Measurements from ENCODE around the gene TICRR.
A peak's percentile ranks its signal among the peaks of the same experiment; 100 is the strongest.
"Not testable (repeated sequence)": the region's sequence is repeated elsewhere in the genome, so short reads cannot be mapped to it uniquely, and the experiment has no call there.

TICRR gene

DNA sequence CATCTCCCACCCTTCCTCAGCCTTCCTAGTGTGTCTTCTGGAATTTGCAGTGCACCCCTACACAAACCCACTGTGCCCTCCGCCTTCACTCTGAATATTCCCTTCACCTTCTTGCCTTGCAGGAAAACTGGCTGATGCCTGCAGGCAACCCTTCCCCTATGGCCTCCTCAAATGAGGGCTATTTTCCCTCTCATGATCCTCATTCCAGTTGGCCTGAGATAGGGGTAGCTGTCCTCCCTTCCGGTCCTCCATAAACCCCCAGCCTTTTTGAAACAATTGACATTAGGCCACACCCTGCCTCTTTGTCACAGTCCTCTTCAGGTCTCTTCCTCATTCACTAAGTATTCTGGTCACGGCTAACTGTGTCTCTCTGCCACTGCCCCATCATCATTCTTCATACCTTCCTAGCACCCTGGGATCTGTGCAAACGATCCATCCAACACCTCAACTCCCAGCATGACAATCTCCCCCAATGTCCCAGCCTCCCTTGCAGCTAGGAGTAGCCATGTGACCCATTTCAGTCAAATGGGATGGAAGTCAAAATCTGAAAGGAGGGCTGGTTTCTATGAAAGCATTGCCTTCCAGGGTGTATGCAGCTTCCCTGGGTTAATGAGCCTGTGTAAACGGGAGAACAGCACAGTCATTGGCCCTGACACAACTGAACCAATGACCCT is 8.5 kb upstream of the TICRR start:
- no peak for DNase-seq

DNA sequence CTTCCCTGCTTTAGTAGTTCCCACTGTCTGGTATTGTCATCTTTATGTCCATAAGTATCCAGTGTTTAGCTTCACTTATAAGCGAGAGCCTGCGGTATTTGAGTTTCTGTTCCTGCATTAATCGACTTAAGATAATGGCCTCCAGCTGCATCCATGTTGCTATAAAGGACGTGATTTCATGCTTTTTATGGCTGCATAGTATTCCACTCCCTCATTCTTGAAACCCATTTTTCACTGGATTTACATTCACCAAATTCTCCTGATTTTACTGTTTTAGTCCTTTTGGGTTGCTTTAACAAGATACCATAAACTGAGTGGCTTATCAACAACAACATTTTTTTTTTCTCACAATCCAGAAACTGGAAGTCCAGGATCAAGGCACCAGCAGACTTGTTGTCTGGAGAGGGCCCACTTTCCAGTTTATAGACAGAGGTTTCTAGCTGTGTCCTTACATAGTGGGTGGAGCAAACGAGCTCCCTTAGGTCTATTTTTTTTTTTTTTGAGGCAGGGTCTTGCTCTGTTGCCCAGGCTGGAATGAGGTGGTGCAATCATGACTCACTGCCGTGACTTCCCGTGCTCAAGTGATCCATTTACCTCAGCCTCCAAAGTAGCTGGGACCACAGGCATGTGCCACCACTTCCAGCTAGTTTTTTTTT is 6.1 kb upstream of the TICRR start:
- no peak for DNase-seq

DNA sequence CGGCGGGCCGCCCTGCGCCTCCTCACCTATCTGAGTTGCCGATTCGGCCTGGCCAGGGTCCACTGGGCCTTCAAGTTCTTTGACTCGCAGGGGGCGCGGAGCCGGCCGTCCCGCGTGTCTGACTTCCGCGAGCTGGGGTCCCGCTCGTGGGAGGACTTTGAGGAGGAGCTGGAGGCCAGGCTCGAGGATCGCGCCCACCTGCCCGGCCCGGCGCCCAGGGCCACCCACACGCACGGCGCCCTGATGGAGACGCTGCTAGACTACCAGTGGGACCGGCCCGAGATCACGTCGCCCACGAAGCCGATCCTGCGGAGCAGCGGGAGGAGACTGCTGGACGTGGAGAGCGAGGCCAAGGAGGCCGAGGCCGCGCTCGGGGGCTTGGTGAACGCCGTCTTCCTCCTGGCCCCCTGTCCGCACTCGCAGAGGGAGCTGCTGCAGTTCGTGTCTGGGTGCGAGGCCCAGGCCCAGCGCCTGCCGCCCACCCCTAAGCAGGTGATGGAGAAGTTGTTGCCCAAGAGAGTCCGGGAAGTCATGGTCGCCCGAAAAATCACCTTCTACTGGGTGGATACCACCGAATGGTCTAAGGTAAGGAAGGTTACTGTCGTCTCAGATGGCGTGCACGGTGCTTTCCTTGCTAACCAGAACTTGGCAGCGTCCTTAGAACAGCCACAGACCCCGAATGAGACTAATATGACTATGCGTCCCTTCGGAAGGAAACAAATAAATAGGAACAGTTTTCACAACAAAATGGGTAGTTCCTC is 567 bp downstream of the TICRR start:
- peak; percentile 69 for DNase-seq

DNA sequence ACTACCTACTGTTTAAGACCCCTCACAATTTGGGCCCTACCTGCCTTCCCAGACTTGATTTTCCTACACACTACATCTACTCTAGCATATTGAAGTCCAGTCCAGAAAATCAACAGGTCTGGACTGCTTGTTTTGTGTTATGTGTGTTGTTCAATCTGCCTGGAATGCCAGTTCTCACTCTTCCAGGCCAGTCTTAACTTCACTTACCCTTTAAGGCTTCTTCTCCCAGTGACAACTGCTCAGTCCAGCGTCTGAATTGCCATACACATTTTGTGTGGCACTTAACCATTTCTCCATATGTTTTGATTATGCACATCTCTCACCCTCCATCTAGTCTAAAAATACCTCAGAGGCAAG is 1.1 kb downstream of the TICRR start:
- no peak for DNase-seq

DNA sequence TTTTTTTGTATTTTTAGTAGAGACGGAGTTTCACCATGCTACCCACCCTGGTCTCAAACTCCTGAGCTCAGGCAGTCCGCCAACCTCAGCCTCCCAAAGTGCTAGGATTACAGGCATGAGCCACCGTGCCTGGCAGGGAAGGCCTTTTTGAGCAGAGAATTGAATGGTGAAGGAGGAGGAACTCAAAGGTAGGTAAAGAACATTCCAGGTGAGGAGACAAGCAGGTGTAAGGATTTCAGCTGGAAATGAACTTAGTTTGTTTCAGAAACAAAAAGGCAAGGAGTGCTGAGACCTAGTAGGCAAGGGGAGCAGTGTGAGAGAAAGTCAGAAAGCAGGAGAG is 2.5 kb downstream of the TICRR start:
- DNase-seq = no peak

DNA sequence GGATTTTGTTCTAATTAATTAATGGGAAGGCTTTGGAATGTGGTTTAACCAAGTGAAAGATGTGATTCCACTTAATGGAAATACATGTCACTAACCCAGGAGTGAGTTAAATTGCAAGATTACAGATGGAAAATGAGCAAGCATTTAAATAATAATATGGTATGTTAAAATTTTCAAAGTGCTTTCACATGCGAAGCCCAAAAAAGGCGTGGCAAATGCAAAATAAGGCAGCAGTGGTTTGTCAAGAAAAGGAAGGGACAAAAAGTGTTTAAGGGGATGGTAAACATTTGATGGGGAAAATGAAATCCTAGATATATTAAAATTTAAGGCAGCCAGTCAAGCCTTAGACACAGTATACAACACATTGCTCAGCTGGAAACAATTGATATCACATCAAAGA is 2.9 kb downstream of the TICRR start:
- no peak for DNase-seq

DNA sequence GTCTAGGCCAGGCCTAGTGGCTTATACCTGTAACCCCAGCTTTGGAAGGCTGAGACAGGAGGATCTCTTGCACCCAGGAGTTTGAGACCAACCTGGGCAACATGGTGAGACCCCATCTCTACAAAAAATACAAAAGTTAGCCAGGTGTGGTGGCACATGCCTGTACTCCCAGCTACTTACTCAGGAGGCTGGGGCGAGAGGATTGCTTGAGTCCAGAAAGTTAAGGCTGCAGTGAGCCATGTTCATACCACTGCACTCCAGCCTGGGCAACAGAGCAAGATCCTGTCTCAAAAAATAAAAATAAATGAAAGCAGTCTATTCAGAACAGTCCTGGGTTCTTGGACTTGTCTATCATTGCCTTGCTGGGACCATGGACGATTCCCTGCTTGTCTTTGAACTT is 5.5 kb downstream of the TICRR start:
- DNase-seq = not testable (repeated sequence)

DNA sequence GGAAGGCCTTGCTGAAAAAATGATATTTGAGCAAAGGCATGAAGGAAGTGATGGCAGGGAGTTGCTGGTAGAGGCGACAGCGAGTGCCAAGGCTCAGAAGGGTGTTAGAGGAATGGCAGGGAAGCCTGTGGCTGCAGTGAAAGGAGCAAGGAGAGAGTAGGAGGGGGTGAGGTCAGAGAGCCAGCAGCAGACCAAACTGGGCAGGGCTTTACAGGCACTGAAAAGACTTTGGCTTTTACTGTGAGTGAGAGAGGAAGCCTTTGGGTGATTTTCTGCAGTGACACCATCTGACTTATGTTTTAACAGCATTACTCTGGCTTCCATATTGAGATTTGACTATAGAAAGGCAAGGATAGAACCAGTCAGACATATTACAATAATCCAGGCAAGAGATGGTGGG is 11.4 kb downstream of the TICRR start:
- DNase-seq = no peak

- DNase-seq = no peak
These were observed 12.7 kb downstream of the TICRR start for GRCh38 chr15:89587955-89588354.

- DNase-seq = no peak
These were observed 16.6 kb downstream of the TICRR start for GRCh38 chr15:89591834-89592233.

- DNase-seq = no peak
These were observed 17.7 kb downstream of the TICRR start for GRCh38 chr15:89593018-89593417.

- no peak for DNase-seq
These were observed 23.8 kb downstream of the TICRR start for GRCh38 chr15:89599021-89599420.

- no peak for DNase-seq
These were observed 36.0 kb downstream of the TICRR start for GRCh38 chr15:89611317-89611716.

DNA sequence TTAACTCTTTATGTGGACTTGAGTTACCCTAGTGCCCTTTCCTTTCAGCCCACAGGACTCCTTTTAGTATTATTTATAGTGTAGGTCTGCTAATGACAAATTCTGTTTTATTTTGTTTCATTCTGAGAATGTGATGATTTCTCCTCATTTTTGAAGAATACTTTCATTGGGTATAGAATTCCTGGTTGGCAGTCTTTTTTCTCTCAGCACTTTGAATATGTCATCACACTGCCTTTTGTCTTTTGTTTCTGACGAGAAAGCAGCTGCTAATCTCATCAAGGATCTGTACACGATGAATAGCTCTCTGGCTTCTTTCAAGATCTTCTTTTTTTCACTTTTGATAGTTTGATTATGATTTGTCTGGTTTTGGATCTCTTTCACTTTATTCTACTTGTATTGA is 37.8 kb downstream of the TICRR start:
- no peak for DNase-seq

- no peak for DNase-seq
These were observed 38.9 kb downstream of the TICRR start for GRCh38 chr15:89614164-89614563.

DNA sequence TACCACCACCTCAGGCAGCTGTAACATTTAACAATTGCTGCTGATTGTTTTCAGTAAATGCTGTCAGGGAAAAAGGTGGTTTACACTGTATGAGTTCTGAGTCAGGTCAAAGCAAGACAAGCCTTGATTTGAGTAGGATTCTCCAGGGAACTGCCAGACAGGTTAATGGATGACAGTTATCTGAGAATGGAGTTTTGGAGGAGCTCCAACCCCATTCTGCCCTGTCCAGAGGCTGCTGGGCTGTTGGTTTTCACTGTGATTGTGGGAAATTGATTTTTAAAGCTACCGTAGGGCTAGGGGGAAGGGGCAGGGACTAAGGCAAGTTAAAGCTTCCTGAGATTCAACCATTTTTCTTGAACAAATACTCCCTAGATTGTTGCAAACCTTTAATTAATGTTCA is 39.9 kb downstream of the TICRR start:
- DNase-seq = no peak

- no peak for DNase-seq
These were observed 41.0 kb downstream of the TICRR start for GRCh38 chr15:89616228-89616627.

- no peak for DNase-seq
These were observed 46.3 kb downstream of the TICRR start for GRCh38 chr15:89621547-89621946.

GRCh38 chr15:89623165-89623564 is 47.9 kb downstream of the TICRR start:
- DNase-seq = no peak

GRCh38 chr15:89625716-89626115 is 50.4 kb downstream of the TICRR start:
- no peak for DNase-seq

GRCh38 chr15:89627256-89627970 is 52.1 kb downstream of the TICRR start:
- peak; percentile 32 for DNase-seq

DNA sequence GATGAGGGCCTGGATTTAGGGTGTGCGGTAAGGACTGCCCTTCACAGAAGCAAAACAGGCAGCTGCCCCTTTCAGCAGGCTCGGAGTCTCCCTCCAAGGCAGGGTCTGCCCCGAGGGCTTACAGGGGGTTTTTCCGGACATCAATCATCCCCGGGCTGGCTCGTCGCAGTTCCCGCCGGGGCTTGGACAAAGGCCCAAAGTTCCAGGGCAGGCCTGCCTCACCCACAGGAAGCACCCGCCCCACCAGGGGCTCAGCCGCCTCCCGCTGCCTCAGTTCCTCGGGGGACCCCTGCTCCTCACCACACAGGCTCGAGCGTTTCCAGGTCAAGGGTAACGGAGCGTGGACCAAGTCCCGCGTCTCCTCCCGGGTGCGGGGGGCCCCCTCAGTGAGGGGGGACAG is 53.0 kb downstream of the TICRR start:
- DNase-seq = peak; percentile 46

DNA sequence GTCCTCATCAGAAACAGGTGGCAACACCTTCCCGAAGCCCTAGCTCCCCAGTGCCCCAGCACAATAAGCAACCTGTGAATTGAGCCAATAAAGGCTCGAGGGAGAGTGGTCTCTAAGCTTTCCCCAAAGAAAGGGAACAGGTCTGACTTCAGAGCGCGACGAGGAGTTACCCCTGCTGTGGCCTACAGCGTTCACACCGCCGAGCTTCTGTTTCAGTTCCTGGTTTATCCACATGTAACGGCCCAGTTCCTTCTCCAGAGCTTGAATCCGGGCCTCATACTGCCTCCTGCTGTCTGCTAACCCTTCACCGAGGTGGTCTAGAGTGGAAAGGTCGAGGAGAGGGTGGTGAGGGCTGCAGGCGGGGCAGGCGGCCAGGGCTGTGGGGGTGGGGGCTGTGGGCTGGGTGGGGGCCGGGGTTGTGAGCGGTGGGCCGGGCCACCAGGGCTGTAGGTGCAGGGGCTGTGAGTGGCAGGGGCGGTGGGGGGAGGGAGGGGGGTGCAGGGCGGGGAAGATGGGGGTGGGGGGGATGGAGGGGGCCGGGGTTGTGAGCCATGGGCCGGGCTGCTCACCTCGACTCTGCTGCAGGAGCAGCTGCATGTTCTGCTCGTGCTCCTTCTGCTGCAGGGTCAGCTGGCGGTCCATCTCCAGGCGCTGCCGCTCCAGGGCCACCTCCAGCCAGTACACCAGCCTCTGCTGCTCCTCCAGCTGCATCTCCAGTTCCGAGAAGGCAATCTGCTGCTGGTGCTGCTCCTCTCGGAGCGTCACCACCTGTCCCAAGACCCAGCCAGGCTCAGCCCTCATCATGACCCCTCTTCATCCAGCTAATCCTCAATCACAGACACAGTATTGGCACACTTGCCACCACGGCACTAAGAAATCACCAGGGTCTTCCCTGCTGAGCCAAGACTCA is 53.8 kb downstream of the TICRR start:
- DNase-seq = peak; percentile 41

Data from islet precursor cell (in vitro differentiated cells).